Right lobe of liver (tissue), 4 donors: ENCODE results near the gene IGFL4.

Source experiments
- POLR2A ChIP-seq: fragments of 450-650 bp; IDR thresholded peaks from one replicate; pipeline ENCODE4 v1.6.1; 2017; ENCODE audit warnings: antibody characterized with exemption, mild to moderate bottlenecking
- TF ChIP-seq, protein P1 (sequence below), 4 donors: fragments of 200-600 bp in 3 of 4; fragments of 450-650 bp in 1 of 4; IDR thresholded peaks; one replicate each; pipeline versions ENCODE4 v1.5.1 to v1.8.0; 2016 to 2022; ENCODE audit warnings: antibody characterized with exemption in 4 of 4, mild to moderate bottlenecking in 2 of 4
- donor health status: DM: no; HTN: no; CAD: no.
- donor health status: DM: no; HTN: no; CAD: no.
- donor health status: DM: no; HTN: yes; CAD: no.

DNA sequence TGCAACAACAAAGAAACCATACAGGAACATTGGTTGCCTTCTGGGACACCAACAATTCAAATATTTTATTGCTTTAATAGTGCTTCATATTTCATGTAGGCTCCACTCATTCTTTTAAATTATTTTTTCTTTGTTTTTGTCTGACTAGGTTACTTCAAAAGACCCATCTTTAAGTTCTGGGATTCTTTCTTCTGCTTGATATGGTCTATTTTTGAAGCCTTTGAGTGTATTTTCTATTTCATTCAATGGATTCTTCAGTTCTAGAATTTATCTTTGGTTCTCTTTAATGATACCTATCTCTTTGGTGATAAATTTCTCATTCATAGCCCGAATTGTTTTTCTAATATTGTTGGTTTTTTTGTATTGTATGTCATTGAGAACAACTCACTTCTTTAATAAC, 45.1 kb upstream of the IGFL4 start:
- TF ChIP-seq, protein P1, sequence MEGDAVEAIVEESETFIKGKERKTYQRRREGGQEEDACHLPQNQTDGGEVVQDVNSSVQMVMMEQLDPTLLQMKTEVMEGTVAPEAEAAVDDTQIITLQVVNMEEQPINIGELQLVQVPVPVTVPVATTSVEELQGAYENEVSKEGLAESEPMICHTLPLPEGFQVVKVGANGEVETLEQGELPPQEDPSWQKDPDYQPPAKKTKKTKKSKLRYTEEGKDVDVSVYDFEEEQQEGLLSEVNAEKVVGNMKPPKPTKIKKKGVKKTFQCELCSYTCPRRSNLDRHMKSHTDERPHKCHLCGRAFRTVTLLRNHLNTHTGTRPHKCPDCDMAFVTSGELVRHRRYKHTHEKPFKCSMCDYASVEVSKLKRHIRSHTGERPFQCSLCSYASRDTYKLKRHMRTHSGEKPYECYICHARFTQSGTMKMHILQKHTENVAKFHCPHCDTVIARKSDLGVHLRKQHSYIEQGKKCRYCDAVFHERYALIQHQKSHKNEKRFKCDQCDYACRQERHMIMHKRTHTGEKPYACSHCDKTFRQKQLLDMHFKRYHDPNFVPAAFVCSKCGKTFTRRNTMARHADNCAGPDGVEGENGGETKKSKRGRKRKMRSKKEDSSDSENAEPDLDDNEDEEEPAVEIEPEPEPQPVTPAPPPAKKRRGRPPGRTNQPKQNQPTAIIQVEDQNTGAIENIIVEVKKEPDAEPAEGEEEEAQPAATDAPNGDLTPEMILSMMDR (IDR thresholded peaks at IDR 0.05): no peak
- no peak for TF ChIP-seq POLR2A
